ENCODE results near the gene RBBP4.

GRCh38 chr1:32626176-32626575 lies 24.8 kb upstream of the RBBP4 start:
- TF ChIP-seq CTCF (IDR thresholded peaks at IDR 0.05 in 4 of 5, conservative IDR thresholded peaks at IDR 0.05 in 1 of 5), result no peak
- no peak for TF ChIP-seq POLR2A (IDR thresholded peaks at IDR 0.05)

All from gastrocnemius medialis (tissue), 4 donors.